ENCODE results near the gene DNAJC25. TPM values are rescaled to one million over a fixed set of nuclear protein-coding genes. Genes with fewer than 3 reads are reported as not detected.

DNAJC25 gene
- polyA plus RNA-seq, 2 of the 4 experiments (the other 2 are of a cell fraction), result 8.6 to 12.1 TPM

GRCh38 chr9:111632695-111633388 lies 1.7 kb downstream of the DNAJC25 start:
- Histone ChIP-seq H3K9me3 (no peaks in the 10 kb centered on the region), H3K4me3 (peak overlapping the region; percentile 85), H3K4me2 (peak overlapping the region; percentile 90), H3K4me1 (peaks cover 35% of the 10 kb centered on the region; the same call in 2 of the 3 replicates), H3K27ac (no peak overlapping the region)
- ATAC-seq (no peak), DNase-seq (ENCODE audit: low read depth in 1 of 2, low spot score in 1 of 2) (no peak), FAIRE-seq (no peak)
- no peak for TF ChIP-seq BHLHE40 (IDR thresholded peaks at IDR 0.05; ENCODE audit: low read depth, low read length)
- TF ChIP-seq HEYL (CRISPR knock-in tag; IDR thresholded peaks at IDR 0.05), result no peak
- 82% methylated on average over 7 of the region's 7 CpGs for WGBS (ENCODE audit: missing lambda C conversion rate)
- CTCF ChIA-PET, result interaction anchor here (1.8 to 1.9 kb wide), 2 partner anchors 35 kb away, joined by 5 to 6 read pairs; no protein-coding TSS in a partner anchor
- POLR2A ChIA-PET, result interaction anchor here (3.4 kb wide), 1 partner anchor 33 kb away, joined by 37 read pairs; the partner anchor contains the start of gene PTGR1

DNA sequence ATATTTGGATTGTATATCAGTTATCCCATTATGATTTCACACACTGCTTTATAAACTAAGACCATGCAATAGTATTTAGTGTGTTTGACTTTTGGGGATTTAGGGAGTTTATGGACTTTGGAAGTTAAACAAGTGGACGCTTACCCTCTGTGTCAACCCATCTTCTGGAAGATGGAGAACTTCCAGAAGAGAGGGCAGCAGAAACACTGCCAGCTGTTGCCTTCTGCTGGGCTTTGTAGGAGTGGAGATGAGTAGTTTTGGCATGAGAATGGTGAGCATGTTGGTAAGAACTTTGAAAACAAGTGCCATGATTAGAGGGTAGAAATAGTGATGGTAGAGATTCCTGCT lies 2.2 kb downstream of the DNAJC25 start:
- CTCF ChIA-PET, result interaction anchor here (1.9 kb wide), 1 partner anchor 36 kb away, joined by 5 read pairs; no protein-coding TSS in a partner anchor
- H3K9me3 ChIP-seq, result no peaks in the 10 kb centered on the region
- H3K27ac ChIP-seq, result no peak overlapping the region
- POLR2A ChIA-PET, result no interaction called here
- ATAC-seq (no peak), FAIRE-seq (no peak), DNase-seq (ENCODE audit: low read depth in 1 of 2, low spot score in 1 of 2) (no peak)
- H3K4me2 ChIP-seq, result peak overlapping the region; percentile 90; the same call in 2 of the 3 replicates
- no peak for TF ChIP-seq ZC3H11A (IDR thresholded peaks at IDR 0.05)
- no peak for TF ChIP-seq RCOR1 (IDR thresholded peaks at IDR 0.05; ENCODE audit: low read depth, low read length)
- no peak for TF ChIP-seq PHF8 (IDR thresholded peaks at IDR 0.05; ENCODE audit: borderline replicate concordance, low read depth)
- no peak for TF ChIP-seq HOXB13 (CRISPR knock-in tag; IDR thresholded peaks at IDR 0.05; ENCODE audit: low read depth)
- TF ChIP-seq RARB (CRISPR knock-in tag; IDR thresholded peaks at IDR 0.05), result no peak
- TF ChIP-seq HEYL (CRISPR knock-in tag; IDR thresholded peaks at IDR 0.05), result no peak
- no peak for TF ChIP-seq KDM1A (IDR thresholded peaks at IDR 0.05; ENCODE audit: low read depth)
- no peak for TF ChIP-seq EHMT2 (IDR thresholded peaks at IDR 0.05; ENCODE audit: low read depth)
- TF ChIP-seq BCL3 (IDR thresholded peaks at IDR 0.05), result no peak
- no peak for TF ChIP-seq BHLHE40 (IDR thresholded peaks at IDR 0.05; ENCODE audit: low read depth, low read length)
- no peak for TF ChIP-seq TP53 (CRISPR knock-in tag; IDR thresholded peaks at IDR 0.05)
- TF ChIP-seq HDAC2 (IDR thresholded peaks at IDR 0.05), result no peak
- no peak for TF ChIP-seq FOSL2 (IDR thresholded peaks at IDR 0.05)
- TF ChIP-seq FOSL2 (CRISPR knock-in tag; IDR thresholded peaks at IDR 0.05), result no peak
- WGBS (ENCODE audit: missing lambda C conversion rate), result 74% methylated on average over 1 of the region's 1 CpG
- H3K4me1 ChIP-seq, result peaks cover 35% of the 10 kb centered on the region; the same call in 2 of the 3 replicates
- H3K4me3 ChIP-seq, result no peak overlapping the region

DNA sequence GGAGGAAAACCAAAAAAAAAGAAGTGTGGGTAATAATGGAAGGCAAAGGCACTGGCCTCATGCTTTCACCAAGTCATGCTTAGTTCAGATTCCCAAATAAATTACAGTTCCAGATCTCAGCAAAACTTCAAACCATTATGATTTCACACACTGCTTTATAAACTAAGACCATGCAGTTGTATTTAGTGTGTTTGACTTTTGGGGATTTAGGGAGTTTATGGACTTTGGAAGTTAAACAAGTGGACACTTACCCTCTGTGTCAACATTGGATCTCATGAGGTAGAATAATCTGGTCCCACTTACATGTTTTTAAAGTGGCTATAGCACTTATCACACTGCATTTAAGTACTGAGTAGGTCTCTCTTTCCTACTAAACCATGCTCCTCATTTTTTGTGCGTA lies 3.7 kb downstream of the DNAJC25 start:
- WGBS (ENCODE audit: missing lambda C conversion rate), result 0% methylated on average over 1 of the region's 1 CpG
- Histone ChIP-seq H3K4me2 (0 out of 3 replicates have a peak overlapping the region, but pooled peaks have one; percentile 9), H3K27ac (no peak overlapping the region), H3K9me3 (no peaks in the 10 kb centered on the region), H3K4me1 (peaks cover 34% of the 10 kb centered on the region; the same call in 2 of the 3 replicates), H3K4me3 (no peak overlapping the region)
- ChIA-PET CTCF (interaction anchor here (1.9 kb wide), 1 partner anchor 37 kb away, joined by 5 read pairs; no protein-coding TSS in a partner anchor), POLR2A (no interaction called here)
- DNase-seq (ENCODE audit: low read depth in 1 of 2, low spot score in 1 of 2) (no peak), FAIRE-seq (no peak), ATAC-seq (no peak)
- TF ChIP-seq FOXS1 (CRISPR knock-in tag; IDR thresholded peaks at IDR 0.05), result no peak
- no peak for TF ChIP-seq POLR2AphosphoS2 (conservative IDR thresholded peaks at IDR 0.05; ENCODE audit: low read length)
- TF ChIP-seq EP300 (IDR thresholded peaks at IDR 0.05), result no peak
- no peak for TF ChIP-seq PBX3 (IDR thresholded peaks at IDR 0.05)
- TF ChIP-seq HMGXB4 (CRISPR knock-in tag; IDR thresholded peaks at IDR 0.05; ENCODE audit: borderline replicate concordance), result no peak
- no peak for TF ChIP-seq PHF8 (IDR thresholded peaks at IDR 0.05; ENCODE audit: borderline replicate concordance, low read depth)
- no peak for TF ChIP-seq HDAC2 (IDR thresholded peaks at IDR 0.05)
- TF ChIP-seq EHF (CRISPR knock-in tag; IDR thresholded peaks at IDR 0.05), result no peak
- no peak for TF ChIP-seq RARB (CRISPR knock-in tag; IDR thresholded peaks at IDR 0.05)
- TF ChIP-seq BCL3 (IDR thresholded peaks at IDR 0.05), result no peak
- no peak for TF ChIP-seq HOXB5 (CRISPR knock-in tag; IDR thresholded peaks at IDR 0.05)
- TF ChIP-seq SMC3 (IDR thresholded peaks at IDR 0.05), result no peak
- no peak for TF ChIP-seq USF2 (IDR thresholded peaks at IDR 0.05)
- no peak for TF ChIP-seq JUN (IDR thresholded peaks at IDR 0.05)
- no peak for TF ChIP-seq HOXA7 (CRISPR knock-in tag; IDR thresholded peaks at IDR 0.05)
- TF ChIP-seq CBX2 (IDR thresholded peaks at IDR 0.05; ENCODE audit: borderline replicate concordance, low read depth), result no peak
